Hepatic stellate cell (primary cell): ENCODE results near the gene CEP162.
A peak's percentile ranks its signal among the peaks of the same experiment; 100 is the strongest.
"Not testable (repeated sequence)": the region's sequence is repeated elsewhere in the genome, so short reads cannot be mapped to it uniquely, and the experiment has no call there.

Experiments used
- DNase-seq: peaks from one replicate; pipeline ENCODE4 v3.0.0; 2011; ENCODE audit warnings: low spot score

CEP162 gene, protein sequence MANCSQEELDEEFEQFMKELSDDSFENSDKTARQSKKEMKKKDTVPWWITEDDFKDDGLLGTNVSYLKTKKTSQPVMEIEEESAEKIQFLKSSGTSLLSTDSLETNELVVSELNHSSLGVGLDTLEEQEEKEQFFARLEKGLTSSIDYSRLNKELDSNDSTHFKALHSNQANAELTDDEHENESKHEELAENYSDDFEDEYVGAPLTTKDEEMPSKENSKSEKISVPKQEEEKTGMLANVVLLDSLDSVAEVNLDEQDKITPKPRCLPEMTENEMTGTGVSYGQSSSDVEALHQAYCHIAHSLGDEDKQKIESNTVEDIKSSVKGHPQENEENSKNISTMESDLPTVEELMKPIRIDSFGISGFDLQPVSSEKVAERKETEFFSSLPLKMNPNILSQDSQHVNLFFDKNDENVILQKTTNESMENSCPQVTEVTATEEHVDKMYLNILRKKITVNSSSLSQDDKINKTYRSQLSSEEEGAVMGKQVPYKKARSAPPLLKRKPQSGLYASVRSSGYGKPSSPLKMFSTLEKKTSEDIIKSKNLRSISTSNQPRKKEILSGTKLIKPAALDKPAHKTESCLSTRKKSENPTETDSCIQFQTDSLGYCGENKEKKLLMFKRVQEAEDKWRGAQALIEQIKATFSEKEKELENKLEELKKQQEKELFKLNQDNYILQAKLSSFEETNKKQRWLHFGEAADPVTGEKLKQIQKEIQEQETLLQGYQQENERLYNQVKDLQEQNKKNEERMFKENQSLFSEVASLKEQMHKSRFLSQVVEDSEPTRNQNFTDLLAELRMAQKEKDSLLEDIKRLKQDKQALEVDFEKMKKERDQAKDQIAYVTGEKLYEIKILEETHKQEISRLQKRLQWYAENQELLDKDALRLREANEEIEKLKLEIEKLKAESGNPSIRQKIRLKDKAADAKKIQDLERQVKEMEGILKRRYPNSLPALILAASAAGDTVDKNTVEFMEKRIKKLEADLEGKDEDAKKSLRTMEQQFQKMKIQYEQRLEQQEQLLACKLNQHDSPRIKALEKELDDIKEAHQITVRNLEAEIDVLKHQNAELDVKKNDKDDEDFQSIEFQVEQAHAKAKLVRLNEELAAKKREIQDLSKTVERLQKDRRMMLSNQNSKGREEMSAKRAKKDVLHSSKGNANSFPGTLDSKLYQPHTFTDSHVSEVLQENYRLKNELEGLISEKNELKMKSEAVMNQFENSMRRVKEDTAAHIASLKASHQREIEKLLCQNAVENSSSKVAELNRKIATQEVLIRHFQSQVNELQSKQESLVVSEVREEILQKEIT (N-terminal part only)

DNA sequence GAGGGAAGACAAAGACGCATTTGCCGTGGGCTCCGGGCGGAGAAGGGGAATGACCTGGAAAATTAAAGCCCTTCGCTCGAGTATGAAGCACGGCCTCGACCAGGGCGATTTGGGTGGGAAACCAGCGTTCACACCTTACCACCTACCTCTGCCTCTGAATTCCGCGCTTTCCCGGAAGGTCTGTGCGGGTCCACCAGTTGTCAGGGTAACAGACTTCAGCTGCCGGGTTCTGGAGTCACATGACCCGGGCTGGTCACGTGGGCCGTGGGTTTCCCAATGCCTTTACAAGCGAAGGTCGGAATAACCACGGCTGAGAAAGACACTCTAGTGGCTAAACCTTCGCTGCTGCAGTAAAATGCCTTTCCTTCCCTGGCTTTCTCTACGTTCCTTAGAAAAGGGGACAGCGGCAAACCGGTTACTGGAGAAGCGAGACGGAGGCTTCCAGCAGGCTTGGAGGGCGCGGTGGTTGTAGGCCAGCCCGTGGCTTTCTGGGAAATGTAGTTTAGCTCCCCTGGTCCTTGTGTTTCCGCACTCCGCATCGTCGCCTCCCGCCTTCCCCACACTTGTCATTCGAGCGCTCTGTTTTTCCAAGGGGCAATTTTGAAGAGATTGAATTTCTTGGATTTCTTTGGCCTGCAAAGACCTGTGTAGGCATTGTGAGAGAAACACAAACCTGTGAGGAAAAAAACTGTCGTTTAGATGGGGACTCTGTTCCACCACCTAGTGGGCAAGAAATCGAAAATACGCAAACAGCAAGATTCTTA, at the start of gene CEP162:
Gene CEP162 (minus strand): TSS at position 210 of the 764 bp plus-strand sequence. CDS start 1,250 bp downstream, outside the sequence.
- peak; percentile 72 for DNase-seq

DNA sequence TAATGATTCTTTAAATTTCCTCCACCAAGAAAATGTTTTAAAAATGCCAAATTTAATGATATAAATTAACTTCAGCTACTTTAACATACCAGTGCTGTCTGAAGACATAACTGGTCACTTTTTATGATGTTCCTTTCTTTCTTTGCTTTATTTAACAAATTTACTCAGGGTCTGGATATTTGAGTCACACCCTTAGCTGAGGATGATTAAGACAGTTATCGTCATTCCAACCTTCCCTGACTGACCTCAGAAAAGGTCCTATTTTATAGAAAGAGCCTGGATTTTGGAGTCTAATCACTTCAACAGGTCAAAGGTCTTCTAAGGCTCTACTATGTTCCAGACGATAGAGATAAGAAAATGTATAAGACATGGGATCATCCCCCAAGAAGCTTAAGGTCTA, 47.4 kb upstream of the CEP162 start:
- DNase-seq: no peak

DNA sequence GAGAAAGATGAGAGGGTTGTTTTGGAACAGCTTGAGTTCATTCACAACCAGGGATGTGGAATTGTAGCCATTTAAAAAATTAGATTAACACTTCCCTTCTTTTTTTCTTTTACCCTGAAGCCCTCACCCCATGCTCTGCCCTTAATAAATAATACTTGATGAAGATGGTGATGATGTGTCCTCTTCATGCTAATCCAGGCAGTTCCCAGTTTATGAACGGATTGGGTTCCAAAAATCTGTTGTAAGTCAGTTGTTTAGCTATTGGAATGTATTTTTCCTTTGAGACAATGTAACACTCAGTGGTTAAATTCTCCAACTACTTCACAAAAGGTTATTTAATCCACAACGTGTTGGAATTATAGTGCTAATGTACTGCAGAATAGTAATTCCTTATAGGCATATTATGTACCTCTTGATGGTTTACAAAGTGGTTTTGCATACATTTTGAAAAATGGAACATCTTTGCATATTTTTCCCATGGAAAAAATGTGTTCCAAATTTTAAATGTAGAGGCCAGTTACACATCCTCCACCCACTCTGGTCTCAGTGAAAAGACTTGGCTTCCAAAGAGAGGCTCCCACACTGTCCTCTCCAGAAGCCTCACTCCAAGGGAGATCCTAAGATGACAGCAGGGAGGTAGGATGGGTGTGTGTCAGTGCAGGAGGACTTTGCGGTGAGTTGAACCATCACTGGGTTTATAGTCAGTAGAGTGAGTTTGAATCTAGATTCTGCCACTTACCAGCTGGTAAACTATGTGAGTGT, 45.8 kb upstream of the CEP162 start:
- no peak for DNase-seq

DNA sequence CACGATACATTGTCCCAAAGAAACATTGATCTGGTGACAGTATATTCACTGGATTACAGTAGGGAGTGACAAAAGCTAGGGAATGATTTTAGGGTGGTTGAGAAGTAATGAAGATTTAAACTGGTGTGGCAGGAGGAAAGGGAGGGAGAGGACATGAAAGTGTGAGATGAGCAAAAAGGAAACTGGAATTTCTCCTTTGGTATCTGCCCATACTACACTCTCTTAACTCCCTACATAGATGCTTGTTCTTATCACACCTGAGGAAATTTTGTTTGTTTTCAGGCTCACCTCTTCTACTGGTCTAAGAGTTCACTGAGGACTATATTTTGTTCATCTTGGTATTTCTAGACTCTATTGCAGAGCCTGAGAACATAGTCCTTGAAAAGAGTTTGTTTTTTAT, 44.9 kb upstream of the CEP162 start:
- DNase-seq: no peak

DNA sequence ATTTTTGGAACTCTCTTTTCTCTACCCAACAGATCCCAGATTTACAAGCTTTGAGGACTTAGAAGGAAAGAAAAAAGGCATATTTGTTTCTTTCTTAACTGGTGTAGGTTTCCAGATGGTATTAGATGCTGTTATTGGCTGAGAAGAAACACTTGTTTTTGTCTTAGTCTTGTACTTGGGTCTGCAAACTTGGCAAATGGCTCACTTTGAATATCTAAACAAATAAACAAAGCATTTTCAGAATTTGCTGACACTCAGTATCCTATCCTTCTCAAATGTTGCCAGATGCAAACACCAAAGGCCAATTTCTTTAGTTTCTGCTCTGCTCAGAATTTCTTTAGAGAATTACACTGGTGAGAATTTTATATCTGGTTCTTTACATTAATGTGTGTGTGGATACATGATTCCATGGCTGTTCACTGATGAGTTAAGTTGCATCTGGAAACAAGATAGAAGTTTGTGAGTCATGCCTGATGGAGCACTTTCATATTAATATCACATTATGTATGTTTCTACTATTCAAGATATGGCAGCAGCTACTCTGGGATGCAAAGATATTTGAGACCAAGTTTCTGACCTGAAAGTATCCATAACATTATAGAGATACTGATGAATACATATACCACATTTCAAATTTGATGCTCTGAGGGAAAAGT, 43.7 kb upstream of the CEP162 start:
- DNase-seq: no peak

DNA sequence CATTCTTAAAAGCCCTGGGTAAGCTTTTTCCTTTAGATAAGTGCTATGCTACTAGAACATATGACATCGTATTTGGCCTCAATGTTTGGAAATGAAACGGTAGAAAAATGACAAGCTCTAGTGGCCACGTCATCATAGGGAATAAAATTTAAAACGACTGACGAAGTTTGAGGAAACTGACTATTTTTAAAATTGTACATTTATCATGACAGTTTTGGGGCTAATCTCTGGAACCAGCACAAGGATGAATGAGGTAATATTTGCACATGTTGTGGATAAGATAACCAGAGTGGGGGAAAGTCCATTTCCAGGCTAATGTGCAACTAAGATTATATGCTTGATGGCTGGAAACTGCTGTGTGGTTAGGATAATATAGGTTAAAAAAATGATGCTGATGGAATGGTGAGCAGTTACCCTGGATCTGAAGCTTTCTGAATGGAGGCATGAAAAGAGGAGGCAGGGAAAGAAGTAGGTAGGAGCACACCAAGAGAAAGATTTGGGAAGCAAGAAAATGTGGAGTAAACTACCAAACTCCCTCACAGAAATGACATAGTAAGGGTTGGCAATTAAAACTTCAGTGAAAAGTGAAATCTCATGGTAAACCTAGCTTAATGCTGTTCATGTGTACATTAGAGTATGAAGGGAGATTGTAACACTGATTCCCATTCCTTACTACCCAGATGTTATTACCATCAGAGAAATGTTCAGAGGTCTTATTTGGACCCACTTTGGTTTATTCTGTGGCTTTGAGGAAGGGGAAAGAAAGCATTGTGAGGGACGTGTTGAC, 42.7 kb upstream of the CEP162 start:
- DNase-seq: no peak

DNA sequence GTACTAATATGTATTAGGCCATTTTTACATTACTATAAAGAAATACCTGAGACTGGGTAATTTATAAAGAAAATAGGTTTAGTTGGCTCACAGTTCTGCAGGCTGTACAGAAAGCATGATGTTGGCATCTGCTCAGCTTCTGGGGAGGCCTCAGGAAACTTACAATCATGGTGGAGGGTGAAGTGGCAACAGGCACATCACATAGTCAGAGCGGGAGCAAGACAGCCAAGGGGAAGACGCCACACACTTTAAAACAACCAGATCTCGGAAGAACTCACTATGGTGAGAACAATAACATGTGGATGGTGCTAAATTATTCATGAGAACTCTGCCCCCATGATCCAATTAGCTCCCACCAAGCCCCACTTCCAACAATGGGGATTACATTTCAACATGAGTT, 41.3 kb upstream of the CEP162 start:
- no peak for DNase-seq

DNA sequence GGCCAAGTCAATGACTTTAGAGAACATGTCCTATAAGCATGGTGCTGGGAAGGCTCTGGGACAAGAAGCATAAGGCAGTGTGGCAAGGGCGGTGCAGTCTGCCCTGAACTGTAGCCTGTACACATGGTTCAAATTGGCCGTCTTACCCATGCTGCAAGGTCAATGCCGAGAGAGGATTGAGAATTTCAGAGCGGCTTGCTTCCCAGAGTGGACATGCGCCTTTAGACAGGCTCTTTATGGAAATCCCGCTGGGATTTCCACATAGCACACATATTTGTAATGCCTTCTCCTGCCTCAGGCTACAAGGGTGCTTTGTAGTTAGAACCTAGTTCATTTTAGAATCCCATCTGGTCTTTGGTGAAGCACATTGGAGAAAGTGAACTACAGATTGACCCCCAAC, 36.1 kb upstream of the CEP162 start:
- no peak for DNase-seq

DNA sequence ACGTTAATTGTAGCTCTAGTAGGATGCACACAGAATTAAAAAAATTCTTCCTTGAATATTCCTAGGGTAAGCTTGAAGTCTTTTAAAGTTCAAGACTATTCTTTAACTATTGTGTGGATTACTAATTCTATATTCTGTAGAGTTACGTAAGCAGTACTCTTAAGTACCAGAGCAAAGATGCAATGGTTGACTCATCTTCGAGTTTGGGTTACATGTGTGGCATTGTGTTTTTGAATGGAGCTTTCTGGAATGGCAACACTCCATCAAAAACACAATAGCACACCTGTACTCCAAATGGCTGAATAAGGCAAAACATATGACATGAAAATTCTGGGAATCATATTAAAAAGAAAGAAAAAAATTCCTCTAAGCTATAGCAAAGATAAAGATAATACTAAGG, 33.5 kb upstream of the CEP162 start:
- DNase-seq: no peak

DNA sequence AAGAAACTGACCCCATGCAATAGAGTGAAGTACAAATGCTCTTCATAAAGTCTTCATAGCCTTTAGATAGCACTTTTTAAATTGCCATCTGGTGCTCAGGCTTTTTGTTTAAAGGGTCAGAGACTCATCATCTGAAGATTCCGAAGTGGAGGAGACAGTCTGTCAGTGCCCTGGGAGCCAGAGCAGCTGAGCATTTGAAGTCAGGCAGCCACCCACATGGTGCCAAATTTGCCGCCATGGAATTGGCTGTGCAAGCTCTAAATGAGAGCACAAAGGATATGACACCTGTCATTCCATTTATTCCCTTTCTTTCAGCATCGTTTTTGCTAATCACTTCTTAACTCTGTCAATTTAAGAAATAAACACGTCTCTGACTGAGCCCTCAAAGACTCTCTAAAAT, 32.8 kb upstream of the CEP162 start:
- no peak for DNase-seq

DNA sequence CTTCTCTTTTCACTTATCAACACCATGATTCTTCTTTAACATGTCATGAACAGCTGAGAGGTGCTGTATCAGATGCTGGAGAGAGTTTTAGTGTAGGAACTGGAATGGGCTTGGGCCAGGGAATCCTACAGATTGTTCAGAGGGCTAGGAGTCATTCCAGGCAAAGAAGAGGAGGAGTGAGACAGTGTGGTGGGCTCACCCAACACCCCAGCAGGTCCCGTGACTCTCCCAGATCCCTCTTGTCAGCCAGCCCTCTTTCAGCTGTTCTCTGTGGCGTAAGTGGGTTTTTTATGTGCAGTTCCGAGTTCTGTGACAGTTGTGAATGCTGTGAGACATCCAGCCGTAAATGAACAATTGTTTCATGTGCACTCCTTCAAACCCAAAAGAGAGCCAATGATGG, 31.4 kb upstream of the CEP162 start:
- no peak for DNase-seq

DNA sequence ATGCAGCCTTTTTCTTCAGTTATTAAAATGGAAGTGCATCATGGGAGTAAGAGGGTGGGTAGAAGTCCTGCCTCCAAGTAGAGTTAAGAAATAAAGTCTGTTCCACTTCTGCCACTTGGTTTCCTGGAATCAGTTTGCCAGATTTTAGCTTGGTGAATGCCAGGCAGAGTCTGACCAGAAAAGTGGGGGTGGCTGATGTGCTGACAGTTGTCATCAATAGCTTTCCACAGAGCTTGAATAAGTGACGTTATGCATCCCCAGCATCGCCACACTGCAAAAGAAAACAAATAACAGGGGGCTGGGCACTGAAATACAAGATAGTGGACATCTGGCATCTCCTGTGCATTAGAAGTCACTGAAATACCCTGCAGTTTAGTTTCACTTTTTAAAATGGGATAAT, 30.8 kb upstream of the CEP162 start:
- no peak for DNase-seq

DNA sequence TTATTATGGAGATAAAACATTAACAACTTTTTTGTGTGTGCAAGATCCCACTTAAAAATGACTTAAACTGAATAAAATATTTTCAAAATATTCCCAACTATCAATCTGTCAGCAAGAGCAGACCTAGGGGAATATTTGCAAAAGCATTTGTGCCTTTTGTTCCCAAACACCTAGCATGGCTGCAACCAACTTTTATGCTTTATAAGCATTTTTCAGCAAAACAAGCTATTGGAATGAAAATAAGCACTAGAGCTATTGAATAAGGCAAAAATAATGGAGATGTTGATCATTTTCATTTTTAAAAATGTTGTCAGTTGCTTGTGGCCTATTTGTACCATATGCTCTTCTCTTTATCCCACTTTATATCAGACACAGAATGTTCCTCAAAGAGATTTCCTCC, 28.2 kb upstream of the CEP162 start:
- DNase-seq: no peak

DNA sequence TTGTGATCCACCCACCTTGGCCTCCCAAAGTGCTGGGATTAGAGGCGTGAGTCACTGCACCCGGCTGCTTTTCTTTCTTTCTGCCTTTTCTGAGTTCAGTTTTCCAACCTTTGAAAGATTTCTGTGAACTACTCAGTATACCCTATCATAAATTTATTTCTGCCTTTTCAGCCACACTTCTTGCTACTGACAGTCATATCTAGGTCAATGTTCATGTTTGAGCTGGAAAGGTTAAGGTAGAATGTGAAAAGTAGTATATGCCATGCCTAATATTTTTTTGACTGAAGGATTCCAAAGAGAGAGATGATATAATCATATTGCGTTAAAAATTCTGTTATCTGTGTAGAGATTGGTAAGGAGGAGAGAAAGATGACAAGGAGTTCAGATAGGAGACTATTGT, 25.9 kb upstream of the CEP162 start:
- no peak for DNase-seq

DNA sequence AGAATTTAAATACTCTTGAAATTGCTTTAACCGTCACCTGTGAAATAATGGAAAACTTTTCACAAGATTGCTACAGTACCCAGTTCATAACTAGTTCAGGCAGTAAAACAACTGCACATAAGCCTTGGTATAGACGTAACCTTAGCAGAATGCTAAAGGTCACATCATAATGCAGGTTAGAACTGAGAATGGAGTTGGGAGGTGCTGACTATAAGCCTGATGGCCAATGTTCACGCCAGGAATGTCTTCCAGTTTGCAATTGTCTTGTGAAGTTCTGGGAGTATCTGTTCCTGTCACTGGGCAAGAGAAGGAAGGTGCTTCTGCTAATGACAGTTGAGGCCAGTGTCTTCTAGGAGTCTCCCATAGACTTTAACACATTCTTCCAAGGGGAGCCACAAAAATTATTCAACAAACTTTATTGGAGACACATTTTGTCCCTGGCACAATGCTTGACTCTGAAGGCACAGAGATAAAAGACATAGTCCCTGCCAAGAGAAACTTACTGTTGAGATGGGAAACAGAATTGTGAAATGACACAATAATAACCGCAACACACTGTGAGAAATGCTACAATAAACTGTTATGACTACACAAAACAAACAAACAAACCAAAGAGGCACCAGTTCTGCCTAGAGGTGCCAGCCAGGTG, 24.6 kb upstream of the CEP162 start:
- no peak for DNase-seq

DNA sequence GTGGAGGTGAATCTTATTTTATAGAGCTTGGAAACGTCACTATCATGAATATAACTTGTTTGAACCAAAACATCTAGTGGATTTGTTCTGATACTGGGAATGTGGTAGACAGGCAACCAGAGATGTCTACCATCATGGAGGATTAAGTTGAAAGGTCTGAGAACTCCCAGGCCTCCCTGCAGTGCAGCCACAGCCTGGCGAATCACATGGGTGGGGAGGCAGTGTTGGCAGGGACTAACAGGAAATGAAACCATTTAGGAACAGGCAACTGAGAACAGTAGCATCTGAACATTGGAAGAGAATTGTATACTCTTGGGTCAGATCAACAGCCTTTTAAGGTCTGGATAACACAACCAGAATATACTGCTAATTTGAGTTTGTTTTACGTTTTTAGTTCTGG, 22.3 kb upstream of the CEP162 start:
- DNase-seq: no peak

DNA sequence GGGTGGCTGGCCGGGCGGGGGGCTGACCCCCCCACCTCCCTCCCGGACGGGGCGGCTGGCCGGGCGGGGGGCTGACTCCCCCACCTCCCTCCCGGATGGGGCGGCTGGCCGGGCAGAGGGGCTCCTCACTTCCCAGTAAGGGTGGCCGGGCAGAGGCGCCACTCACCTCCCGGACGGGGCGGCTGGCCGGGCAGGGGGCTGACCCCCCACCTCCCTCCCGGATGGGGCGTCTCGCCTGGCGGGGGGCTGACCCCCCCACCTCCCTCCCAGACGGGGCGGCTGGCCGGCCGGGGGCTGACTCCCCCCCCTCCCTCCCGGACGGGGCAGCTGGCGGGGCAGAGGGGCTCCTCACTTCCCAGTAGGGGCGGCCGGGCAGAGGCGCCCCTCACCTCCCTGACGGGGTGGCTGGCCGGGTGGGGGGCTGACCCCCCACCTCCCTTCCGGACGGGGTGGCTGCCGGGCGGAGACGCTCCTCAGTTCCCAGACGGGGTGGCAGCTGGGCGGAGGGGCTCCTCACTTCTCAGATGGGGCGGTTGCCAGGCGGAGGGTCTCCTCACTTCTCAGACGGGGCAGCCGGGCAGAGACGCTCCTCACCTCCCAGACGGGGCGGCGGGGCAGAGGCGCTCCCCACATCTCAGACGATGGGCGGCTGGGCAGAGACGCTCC, 17.1 kb upstream of the CEP162 start:
- not testable (repeated sequence) for DNase-seq

DNA sequence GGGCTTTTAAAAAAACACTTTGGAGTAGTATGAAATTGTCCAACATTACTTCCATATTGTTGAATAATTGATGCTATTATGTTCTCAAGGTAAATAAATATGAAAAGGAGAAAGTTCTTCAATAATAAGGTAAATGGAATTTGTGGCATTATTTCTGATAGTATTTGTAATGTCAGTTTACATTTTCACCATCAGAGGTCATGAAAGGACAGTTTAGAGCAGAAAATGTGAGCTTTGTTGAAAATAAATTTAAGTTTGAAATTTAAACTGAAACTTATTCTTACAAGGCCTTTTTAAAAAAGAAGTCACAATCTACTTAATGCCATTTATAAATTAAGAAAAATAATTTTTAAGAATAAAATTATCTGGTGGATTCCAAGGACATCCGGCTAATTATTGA, 15.8 kb upstream of the CEP162 start:
- no peak for DNase-seq
